ENCODE data around the gene ADAMTSL1.

GRCh38 chr9:18675973-18676372 lies 202.0 kb downstream of the ADAMTSL1 start:
- TF ChIP-seq, protein P1, sequence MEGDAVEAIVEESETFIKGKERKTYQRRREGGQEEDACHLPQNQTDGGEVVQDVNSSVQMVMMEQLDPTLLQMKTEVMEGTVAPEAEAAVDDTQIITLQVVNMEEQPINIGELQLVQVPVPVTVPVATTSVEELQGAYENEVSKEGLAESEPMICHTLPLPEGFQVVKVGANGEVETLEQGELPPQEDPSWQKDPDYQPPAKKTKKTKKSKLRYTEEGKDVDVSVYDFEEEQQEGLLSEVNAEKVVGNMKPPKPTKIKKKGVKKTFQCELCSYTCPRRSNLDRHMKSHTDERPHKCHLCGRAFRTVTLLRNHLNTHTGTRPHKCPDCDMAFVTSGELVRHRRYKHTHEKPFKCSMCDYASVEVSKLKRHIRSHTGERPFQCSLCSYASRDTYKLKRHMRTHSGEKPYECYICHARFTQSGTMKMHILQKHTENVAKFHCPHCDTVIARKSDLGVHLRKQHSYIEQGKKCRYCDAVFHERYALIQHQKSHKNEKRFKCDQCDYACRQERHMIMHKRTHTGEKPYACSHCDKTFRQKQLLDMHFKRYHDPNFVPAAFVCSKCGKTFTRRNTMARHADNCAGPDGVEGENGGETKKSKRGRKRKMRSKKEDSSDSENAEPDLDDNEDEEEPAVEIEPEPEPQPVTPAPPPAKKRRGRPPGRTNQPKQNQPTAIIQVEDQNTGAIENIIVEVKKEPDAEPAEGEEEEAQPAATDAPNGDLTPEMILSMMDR (IDR thresholded peaks at IDR 0.05): no peak
- TF ChIP-seq POLR2A (IDR thresholded peaks at IDR 0.05): no peak

Data from right lobe of liver (tissue), 4 donors.